ENCODE measurements around the gene TMEM40. TPM values are rescaled to one million over a fixed set of nuclear protein-coding genes. Genes with fewer than 3 reads are reported as not detected.
"Not testable (repeated sequence)": the region's sequence is repeated elsewhere in the genome, so short reads cannot be mapped to it uniquely, and the experiment has no call there.

The TMEM40 gene
- total RNA-seq, 6 experiments from 2014 or later, result 0.35 to 1.1 (median 0.51) TPM; not detected in 3

- WGBS (ENCODE audit: insufficient coverage, low coverage, low lambda C conversion rate, missing lambda C conversion rate), result 78% methylated on average over 1 of the region's 2 CpGs
- TF ChIP-seq POLR2A (IDR thresholded peaks at IDR 0.05) (no peak), CTCF (IDR thresholded peaks at IDR 0.05) (no peak)
Observed at GRCh38 chr3:12727937-12728336, 31.1 kb downstream of the TMEM40 start.

GRCh38 chr3:12727481-12727880 lies 31.6 kb downstream of the TMEM40 start:
- H3K36me3 ChIP-seq, result no peaks in the 10 kb centered on the region
- H3K27me3 ChIP-seq, result no peaks in the 10 kb centered on the region
- no peaks in the 10 kb centered on the region for H3K4me1 ChIP-seq
- H3K4me3 ChIP-seq, result no peak overlapping the region
- TF ChIP-seq POLR2A (IDR thresholded peaks at IDR 0.05), result no peak
- TF ChIP-seq CTCF (IDR thresholded peaks at IDR 0.05), result no peak
- intact Hi-C loops (cut with DNase I), result no loop called here
- DNase-seq (no peak), ATAC-seq (no peak)
- H3K27ac ChIP-seq, result no peak overlapping the region
- WGBS (ENCODE audit: insufficient coverage, low coverage, low lambda C conversion rate, missing lambda C conversion rate), result 60% methylated on average over 3 of the region's 3 CpGs
- H3K9me3 ChIP-seq, result no peaks in the 10 kb centered on the region

More at GRCh38 chr3:12727937-12728336, 31.1 kb downstream of the TMEM40 start:
- Histone ChIP-seq H3K9me3 (no peaks in the 10 kb centered on the region), H3K4me1 (no peaks in the 10 kb centered on the region), H3K27me3 (no peaks in the 10 kb centered on the region), H3K27ac (no peak overlapping the region), H3K36me3 (no peaks in the 10 kb centered on the region), H3K4me3 (no peak overlapping the region)
- DNase-seq (no peak), ATAC-seq (no peak)
- intact Hi-C loops (cut with DNase I), result no loop called here

- intact Hi-C loops (cut with DNase I), result no loop called here
- no peak overlapping the region for H3K4me3 ChIP-seq
- no peak for TF ChIP-seq POLR2A (IDR thresholded peaks at IDR 0.05)
- TF ChIP-seq CTCF (IDR thresholded peaks at IDR 0.05), result no peak
- no peak for DNase-seq
- H3K4me1 ChIP-seq, result no peaks in the 10 kb centered on the region
- H3K27me3 ChIP-seq, result no peaks in the 10 kb centered on the region
- no peaks in the 10 kb centered on the region for H3K9me3 ChIP-seq
- no peak overlapping the region for H3K27ac ChIP-seq
- no peak for ATAC-seq
- WGBS (ENCODE audit: insufficient coverage, low coverage, low lambda C conversion rate, missing lambda C conversion rate), result 64% methylated on average over 1 of the region's 1 CpG
- no peaks in the 10 kb centered on the region for H3K36me3 ChIP-seq
Observed at GRCh38 chr3:12725436-12725835, 33.6 kb downstream of the TMEM40 start.

GRCh38 chr3:12724794-12725193 lies 34.3 kb downstream of the TMEM40 start:
- no peak for DNase-seq
- H3K4me3 ChIP-seq, result no peak overlapping the region
- no peaks in the 10 kb centered on the region for H3K27me3 ChIP-seq
- H3K9me3 ChIP-seq, result no peaks in the 10 kb centered on the region
- WGBS (ENCODE audit: insufficient coverage, low coverage, low lambda C conversion rate, missing lambda C conversion rate), result 59% methylated on average over 4 of the region's 4 CpGs
- TF ChIP-seq POLR2A (IDR thresholded peaks at IDR 0.05) (no peak), CTCF (IDR thresholded peaks at IDR 0.05) (no peak)
- H3K4me1 ChIP-seq, result peaks cover 0 to 4% (median 1%) of the 10 kb centered on the region in 4 donors
- H3K36me3 ChIP-seq, result no peaks in the 10 kb centered on the region
- intact Hi-C loops (cut with DNase I), result no loop called here
- H3K27ac ChIP-seq, result no peak overlapping the region
- ATAC-seq, result no peak

GRCh38 chr3:12723362-12723761 lies 35.7 kb downstream of the TMEM40 start:
- intact Hi-C loops (cut with DNase I); H3K4me1 ChIP-seq; H3K27ac ChIP-seq; H3K27me3 ChIP-seq; H3K4me3 ChIP-seq; H3K36me3 ChIP-seq; ATAC-seq; H3K9me3 ChIP-seq; DNase-seq: not testable (repeated sequence)
